ENCODE results near the gene ZWINT. TPM values are rescaled to one million over a fixed set of nuclear protein-coding genes. Genes with fewer than 3 reads are reported as not detected.

The ZWINT gene, protein sequence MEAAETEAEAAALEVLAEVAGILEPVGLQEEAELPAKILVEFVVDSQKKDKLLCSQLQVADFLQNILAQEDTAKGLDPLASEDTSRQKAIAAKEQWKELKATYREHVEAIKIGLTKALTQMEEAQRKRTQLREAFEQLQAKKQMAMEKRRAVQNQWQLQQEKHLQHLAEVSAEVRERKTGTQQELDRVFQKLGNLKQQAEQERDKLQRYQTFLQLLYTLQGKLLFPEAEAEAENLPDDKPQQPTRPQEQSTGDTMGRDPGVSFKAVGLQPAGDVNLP
- total RNA-seq, result 1 to 10 TPM in 4 of 7 donors, under 1 TPM in 3; 0.46 to 5.4 (median 1.2) TPM
- 1 to 10 TPM; 2.9 to 5.4 TPM for polyA plus RNA-seq
- long read RNA-seq, donor 1, partial matches to known transcripts, result 0 of 4 reads
- long read RNA-seq, donor 1, other reads (novel, unspliced or antisense), result 1 of 4 reads
- long read RNA-seq, donor 2, transcript ZWINT-203 (9 exons, 1,872 nt), result major isoform, 20 of 44 reads
- long read RNA-seq, donor 2, transcript ZWINT-202 (9 exons, 807 nt), result minor isoform, 6 of 44 reads
- long read RNA-seq, donor 2, partial matches to known transcripts, result 10 of 44 reads
- long read RNA-seq, donor 2, other reads (novel, unspliced or antisense), result 0 of 44 reads
- long read RNA-seq, donor 3, transcript ZWINT-203 (9 exons, 1,872 nt), result major isoform, 5 of 11 reads
- long read RNA-seq, donor 3, partial matches to known transcripts, result 0 of 11 reads
- long read RNA-seq, donor 3, other reads (novel, unspliced or antisense), result 3 of 11 reads

DNA sequence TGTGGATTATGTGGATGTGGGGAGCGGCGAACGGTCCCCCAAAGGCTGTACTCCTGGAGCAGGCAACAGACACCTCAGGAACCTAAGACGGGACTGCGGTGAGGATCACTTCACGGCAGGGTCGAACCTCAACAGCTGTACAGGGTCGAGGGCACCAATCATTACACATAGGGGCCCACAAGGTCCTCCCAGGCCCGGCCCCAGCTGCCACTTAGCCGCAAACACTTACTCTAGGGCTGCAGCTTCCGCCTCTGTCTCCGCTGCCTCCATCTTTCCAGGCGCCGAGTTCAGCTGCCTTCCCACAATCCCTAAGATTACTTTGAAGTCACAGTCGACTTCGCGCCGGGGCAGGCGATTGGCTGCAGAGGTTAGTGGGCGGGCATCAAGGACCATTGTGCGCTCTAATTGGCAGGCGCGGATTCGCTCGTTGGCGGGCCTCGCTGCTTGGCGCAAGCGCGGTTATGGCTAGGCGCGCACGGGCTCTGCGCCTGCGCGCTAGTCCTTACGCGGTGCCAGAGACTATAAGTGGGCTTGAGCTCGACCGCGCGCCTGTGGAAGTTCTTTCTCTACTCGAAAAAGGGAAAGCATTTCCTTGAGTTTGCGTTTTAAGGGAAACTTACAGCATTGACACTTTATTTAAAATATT lies at the start of gene ZWINT:
TSS of gene ZWINT (minus strand) at position 293 of the 646 bp plus-strand sequence. CDS start at position 270, 23 bp downstream.
- 0% methylated on average over 43 to 44 of the region's 44 CpGs for WGBS, 3 donors
- no peaks in the 10 kb centered on the region for H3K9me3 ChIP-seq
- H3K36me3 ChIP-seq, result no peaks in the 10 kb centered on the region
- peak; percentile 90 to 97 (median 93) for DNase-seq
- H3K4me3 ChIP-seq, result peak within 1 kb of the TSS; percentile 54
- no peaks in the 10 kb centered on the region for H3K27me3 ChIP-seq
- intact Hi-C loops (cut with DNase I), result no loop called here
- peaks cover 1% of the 10 kb centered on the region for H3K4me1 ChIP-seq (ENCODE audit: insufficient read depth)
- no peak within 1 kb of the TSS for H3K27ac ChIP-seq
- TF ChIP-seq, protein P1, sequence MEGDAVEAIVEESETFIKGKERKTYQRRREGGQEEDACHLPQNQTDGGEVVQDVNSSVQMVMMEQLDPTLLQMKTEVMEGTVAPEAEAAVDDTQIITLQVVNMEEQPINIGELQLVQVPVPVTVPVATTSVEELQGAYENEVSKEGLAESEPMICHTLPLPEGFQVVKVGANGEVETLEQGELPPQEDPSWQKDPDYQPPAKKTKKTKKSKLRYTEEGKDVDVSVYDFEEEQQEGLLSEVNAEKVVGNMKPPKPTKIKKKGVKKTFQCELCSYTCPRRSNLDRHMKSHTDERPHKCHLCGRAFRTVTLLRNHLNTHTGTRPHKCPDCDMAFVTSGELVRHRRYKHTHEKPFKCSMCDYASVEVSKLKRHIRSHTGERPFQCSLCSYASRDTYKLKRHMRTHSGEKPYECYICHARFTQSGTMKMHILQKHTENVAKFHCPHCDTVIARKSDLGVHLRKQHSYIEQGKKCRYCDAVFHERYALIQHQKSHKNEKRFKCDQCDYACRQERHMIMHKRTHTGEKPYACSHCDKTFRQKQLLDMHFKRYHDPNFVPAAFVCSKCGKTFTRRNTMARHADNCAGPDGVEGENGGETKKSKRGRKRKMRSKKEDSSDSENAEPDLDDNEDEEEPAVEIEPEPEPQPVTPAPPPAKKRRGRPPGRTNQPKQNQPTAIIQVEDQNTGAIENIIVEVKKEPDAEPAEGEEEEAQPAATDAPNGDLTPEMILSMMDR (IDR thresholded peaks at IDR 0.05), result no peak
- no peak for TF ChIP-seq POLR2A (IDR thresholded peaks at IDR 0.05)
- TF ChIP-seq EP300 (IDR thresholded peaks at IDR 0.05), result no peak

DNA sequence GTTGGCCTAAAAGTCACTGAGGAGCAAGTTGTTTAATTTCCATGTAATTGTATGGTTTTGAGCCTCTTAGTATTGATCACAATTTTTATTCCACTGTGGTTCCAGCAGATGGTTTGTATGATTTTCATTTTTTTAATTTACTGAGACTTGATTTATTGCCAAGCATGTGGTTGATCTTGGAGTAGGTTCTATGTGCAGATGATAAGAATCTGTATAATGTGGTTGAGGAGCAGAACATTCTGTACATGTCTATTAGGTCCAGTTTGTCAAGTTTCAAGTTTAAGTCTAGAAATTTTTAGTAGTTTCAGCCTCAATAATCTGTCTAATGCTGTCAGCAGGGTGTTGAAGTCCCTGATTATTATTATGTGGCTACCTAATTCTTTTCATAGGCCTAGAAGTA lies 22.7 kb upstream of the ZWINT start:
- Histone ChIP-seq H3K27me3 (no peaks in the 10 kb centered on the region), H3K27ac (no peak overlapping the region), H3K36me3 (no peaks in the 10 kb centered on the region), H3K9me3 (no peaks in the 10 kb centered on the region), H3K4me3 (no peak overlapping the region), H3K4me1 (ENCODE audit: insufficient read depth) (no peaks in the 10 kb centered on the region)
- intact Hi-C loops (cut with DNase I), result no loop called here
- no peak for DNase-seq
- no peak for TF ChIP-seq POLR2A (IDR thresholded peaks at IDR 0.05)
- TF ChIP-seq, protein P1 (IDR thresholded peaks at IDR 0.05), result no peak
- TF ChIP-seq EP300 (IDR thresholded peaks at IDR 0.05), result no peak

DNA sequence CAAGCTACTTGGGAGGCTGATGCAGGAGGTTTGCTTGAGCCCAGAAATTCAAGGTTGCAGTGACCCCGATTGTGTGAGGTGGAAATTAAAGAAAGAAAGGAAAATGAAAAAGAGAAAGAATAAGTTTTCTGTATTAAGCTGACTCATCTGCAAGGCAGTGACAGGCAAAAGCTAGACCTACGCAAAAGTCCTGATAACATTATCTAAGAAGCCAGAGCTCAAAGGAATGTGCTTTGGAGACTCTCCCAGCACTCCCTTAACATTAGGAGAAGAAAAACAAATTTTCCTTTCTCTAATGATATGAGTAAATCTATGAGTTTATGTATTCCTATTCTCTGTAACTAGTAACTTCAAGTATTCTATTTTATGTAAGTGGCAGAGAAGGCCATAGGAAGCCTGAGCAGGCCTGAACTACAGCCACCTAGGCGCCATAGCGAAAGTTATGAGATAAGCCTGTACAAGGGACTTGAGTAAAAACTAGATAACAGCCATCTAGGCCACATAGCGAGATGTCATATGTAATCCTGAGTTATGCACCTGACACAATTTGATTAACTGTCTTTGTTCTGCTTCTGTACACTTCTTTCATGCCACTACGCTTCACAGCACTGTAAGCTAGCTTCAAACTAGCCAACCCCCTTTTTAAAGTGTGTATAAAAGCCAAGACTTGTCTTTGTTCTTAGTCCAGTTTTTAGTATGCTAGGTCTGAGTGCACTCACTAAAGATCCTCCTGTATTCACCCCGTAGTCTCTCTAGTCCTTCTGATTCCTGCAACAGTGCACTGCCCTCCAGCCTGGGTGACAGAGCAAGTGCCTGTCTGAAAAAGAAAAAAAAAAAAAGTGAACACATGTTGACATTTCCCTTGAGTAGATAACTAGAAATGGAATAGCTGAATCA lies 9.4 kb upstream of the ZWINT start:
- no peak overlapping the region for H3K27ac ChIP-seq
- no peaks in the 10 kb centered on the region for H3K27me3 ChIP-seq
- no peak for DNase-seq
- no peaks in the 10 kb centered on the region for H3K9me3 ChIP-seq
- H3K4me3 ChIP-seq, result no peak overlapping the region
- H3K36me3 ChIP-seq, result no peaks in the 10 kb centered on the region
- intact Hi-C loops (cut with DNase I), result no loop called here
- no peak for TF ChIP-seq EP300 (IDR thresholded peaks at IDR 0.05)
- TF ChIP-seq, protein P1 (IDR thresholded peaks at IDR 0.05), result no peak
- no peak for TF ChIP-seq POLR2A (IDR thresholded peaks at IDR 0.05)
- WGBS, 3 donors, result 84 to 87% (median 85%) methylated on average over 7 of the region's 7 CpGs
- H3K4me1 ChIP-seq (ENCODE audit: insufficient read depth), result no peaks in the 10 kb centered on the region

DNA sequence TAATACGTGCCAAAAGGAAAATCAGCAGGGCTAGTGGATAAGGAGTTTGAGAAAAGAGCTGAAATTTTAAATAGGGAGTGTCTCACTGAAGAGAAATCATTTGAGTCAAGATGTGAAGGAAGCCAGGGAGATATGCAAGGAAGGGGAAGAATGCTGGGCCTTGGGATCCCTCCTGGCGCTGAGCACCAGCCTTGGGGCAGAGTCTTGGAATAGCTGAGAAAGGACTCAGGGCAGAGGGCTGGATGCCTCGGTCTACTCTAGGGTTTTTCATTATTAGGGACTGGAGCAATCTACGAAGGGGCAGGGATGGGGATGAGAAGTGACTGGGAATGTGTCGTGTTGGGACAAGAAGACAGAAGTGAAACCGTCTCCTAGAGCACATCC lies 484 bp downstream of the ZWINT start:
- no peaks in the 10 kb centered on the region for H3K27me3 ChIP-seq
- intact Hi-C loops (cut with DNase I), result no loop called here
- DNase-seq, result no peak
- no peak overlapping the region for H3K27ac ChIP-seq
- peak overlapping the region; percentile 54 for H3K4me3 ChIP-seq
- WGBS, 3 donors, result 3 to 11% (median 8%) methylated on average over 6 of the region's 6 CpGs
- peaks cover 1% of the 10 kb centered on the region for H3K4me1 ChIP-seq (ENCODE audit: insufficient read depth)
- TF ChIP-seq, protein P1 (IDR thresholded peaks at IDR 0.05), result no peak
- TF ChIP-seq POLR2A (IDR thresholded peaks at IDR 0.05) (no peak), EP300 (IDR thresholded peaks at IDR 0.05) (no peak)
- no peaks in the 10 kb centered on the region for H3K9me3 ChIP-seq
- H3K36me3 ChIP-seq, result no peaks in the 10 kb centered on the region

Data from ovary (tissue), 10 donors.